ENCODE data around the gene MAP10. TPM values are rescaled to one million over a fixed set of nuclear protein-coding genes. Genes with fewer than 3 reads are reported as not detected.

MAP10 gene
- total RNA-seq, 2 donors from 2014 or later: 1.7 to 2.1 TPM

DNA sequence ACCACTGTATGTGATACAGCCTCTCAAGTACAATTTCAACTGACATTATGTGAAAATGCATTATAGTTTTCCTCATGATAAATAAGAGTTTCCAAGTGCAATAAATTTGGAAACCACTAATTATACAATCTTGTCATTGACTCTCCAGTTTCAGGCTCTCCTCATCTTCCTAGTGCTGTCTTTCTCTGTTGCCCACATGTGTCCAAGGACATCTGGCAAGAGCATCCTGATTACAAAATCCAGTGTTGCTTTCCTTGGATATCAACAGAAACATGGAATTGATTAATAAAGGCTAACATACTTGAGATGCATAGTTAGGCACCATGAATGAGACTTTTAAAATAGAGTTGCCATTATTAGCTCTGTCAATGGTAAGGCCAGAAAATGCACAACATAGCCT is 15.6 kb upstream of the MAP10 start:
- DNase-seq (no peak), ATAC-seq (no peak)
- intact Hi-C loops (cut with DNase I, micrococcal nuclease): loop anchor here in 1 of 2 donors (5.0 kb wide), 1 partner anchor 152 kb away; no protein-coding TSS in a partner anchor

DNA sequence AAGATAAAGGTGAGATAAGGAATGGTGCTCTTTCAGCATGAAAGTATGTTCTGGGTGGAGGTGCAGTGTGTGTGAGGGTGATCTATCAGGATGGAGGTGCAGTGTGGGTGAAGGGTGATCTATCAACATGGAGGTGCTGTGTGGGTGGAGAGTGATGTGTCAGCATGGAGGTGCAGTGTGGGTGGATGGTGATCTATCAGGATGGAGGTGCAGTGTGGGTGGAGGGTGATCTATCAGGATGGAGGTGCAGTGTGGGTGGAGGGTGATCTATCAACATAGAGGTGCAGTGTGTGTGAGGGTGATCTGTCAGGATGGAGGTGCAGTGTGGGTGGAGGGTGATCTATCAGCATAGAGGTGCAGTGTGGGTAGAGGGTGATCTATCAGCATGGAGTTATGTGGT is 12.3 kb upstream of the MAP10 start:
- intact Hi-C loops (cut with DNase I, micrococcal nuclease): loop anchor here in 1 of 2 donors (5.0 kb wide), 1 partner anchor 156 kb away; no protein-coding TSS in a partner anchor

DNA sequence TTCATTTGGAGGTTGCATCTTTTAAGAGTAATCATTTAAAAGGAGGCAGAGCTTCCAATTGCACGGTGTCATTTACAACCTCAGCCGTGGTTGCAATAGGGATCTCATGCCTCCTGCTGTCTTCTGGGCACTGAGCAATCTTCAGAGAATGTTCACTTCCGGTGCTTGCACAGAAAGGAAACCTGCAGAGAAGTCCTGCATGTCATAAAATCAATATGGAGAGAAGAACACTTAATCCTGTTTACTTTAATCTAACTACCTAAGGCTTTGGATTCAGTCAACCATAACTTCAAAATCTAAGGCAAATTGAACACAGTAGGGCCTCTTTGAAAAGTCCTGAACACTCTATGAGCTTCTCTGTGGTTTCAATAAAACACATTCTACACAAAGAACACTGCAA is 11.3 kb upstream of the MAP10 start:
- intact Hi-C loops (cut with DNase I, micrococcal nuclease): loop anchor here in 1 of 2 donors (5.0 kb wide), 1 partner anchor 157 kb away; no protein-coding TSS in a partner anchor
- peak; percentile 98 for ATAC-seq
- DNase-seq: peak in 1 of 2 donors; percentile 34

More for the DNA sequence above, 12.3 kb upstream of the MAP10 start:
- DNase-seq: no peak
- ATAC-seq: no peak

DNA sequence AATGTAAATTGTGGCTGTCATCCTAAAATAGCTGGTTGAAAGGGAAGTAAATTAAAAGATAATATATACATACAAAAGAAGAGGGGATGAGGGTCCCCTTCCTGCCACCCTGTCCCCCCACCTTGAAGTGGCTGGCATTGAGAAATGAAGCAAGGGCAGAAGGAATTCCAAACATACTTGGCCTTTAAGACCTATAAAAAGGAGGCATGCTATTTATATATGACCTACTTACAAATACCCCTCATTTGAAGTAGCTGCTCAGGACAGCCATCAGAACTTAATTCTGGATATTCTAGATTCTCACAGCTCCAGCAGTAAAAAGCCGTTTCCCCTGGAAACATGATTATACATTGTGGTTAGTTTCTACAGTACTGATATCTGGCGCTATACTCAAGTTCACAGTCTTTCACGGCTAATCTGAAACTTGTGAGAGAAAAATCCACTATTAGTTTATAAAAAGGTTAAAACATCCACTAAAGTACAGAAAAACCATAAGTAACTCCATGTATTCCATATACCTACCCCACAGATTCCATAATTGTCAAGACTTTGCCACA is 9.6 kb upstream of the MAP10 start:
- intact Hi-C loops (cut with DNase I, micrococcal nuclease): no loop called here
- DNase-seq: no peak
- no peak for ATAC-seq

DNA sequence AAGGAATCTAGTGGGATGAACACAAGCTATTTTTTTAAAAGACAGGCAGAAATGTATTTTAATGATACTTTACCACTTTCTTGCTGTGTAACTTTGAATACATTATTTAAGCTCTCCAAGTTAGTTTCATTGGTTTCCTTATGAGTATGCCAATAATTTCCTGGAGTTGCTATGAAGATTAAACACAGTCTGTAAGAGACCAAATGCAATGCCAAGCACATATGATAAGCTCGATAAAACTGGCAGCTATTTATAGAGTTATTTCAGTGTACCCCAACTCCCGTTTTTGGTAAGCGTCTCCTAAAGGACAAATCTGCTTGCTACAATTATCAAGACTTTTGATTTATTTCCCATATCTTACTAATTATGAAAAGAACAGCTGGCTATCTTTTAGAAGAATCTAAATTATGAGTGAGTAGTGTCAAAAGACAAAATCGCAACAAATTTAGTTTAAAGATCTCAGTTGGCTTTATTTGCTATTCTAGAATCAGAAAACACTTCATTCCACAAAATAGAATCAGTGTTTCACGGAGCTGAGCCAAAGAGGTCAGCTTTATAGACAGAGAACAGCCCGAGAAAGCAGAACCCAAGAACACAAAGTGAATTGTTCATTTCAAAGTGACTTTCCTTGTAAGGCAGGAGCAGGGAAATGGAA is 7.2 kb upstream of the MAP10 start:
- intact Hi-C loops (cut with DNase I, micrococcal nuclease): no loop called here
- DNase-seq (no peak), ATAC-seq (no peak)

DNA sequence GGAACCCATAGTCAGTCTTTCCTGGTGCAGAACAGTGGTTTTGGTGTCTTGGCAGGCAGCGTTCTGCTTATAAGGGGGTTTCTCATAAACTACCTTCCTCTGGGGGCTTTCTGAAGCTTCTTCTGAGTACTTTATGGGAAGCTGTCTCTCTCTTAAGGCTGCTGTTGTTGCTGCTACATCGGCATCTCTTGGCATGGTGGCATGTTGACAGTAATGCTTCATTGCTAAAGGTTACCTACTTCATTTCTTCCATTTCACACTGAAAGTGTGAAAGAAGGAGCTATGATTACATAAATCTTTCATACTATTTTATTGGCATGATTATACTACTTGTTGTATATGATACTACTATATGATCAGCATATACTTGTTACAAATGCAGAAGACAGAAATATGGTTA is 6.3 kb upstream of the MAP10 start:
- intact Hi-C loops (cut with DNase I, micrococcal nuclease): no loop called here
- no peak for DNase-seq
- ATAC-seq: no peak

DNA sequence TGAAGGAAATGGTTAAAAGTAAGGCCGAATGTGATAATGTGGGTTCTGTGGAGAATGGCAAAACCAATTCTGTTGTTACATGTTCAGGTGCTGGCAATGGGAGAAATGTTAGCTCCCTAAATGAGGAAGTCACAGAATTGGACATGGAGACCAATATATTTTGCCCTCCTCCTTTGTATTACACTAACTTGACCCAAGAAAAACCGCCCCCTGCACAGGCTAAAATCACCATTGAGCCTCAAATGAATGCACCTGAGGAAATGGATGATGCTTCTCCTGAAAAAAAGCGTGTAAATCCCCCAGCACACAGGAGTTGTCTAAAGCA is 932 bp downstream of the MAP10 start:
- ATAC-seq (peak; percentile 10), DNase-seq (no peak)
- intact Hi-C loops (cut with DNase I, micrococcal nuclease): no loop called here

DNA sequence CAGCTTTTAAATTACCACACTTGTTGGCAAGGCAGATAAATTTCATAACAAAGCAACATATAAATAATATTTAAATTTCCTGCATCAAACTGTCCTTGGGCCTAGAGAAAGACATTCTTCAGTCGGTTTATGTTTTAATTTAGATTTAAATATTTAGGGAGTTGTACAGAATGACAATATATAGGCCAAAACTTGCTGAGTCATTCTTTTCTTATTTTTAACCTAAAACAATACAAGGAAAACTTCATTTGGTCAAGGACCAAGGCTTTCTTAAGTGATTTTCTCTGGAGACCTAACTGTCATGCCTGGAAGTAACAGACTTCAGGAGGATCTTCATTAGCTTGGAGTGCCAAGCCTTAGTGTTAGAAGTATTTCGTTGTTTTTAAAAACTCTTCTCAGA is 5.6 kb downstream of the MAP10 start:
- no peak for ATAC-seq
- intact Hi-C loops (cut with DNase I, micrococcal nuclease): no loop called here

DNA sequence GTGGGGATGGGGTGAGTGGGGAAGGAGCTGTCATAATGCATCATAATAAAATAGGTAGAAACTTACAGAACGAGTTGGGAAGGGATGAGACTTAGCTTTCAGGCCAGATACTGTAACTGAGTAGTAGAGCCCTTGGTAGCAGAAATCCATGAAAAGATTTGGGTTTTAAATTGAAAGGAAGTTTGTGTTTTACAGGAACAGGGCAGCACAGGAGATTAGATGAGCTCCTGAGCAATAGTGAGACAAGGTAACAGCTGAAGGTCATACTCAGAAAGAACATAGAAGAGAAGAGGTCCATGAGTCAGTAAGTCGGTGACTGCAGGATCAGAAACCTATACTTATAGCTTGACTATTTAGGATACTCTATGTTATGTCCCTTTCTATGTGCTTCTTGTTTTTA is 7.3 kb downstream of the MAP10 start:
- intact Hi-C loops (cut with DNase I, micrococcal nuclease): no loop called here
- DNase-seq: no peak
- ATAC-seq: no peak

More for the DNA sequence above, 5.6 kb downstream of the MAP10 start:
- no peak for DNase-seq

DNA sequence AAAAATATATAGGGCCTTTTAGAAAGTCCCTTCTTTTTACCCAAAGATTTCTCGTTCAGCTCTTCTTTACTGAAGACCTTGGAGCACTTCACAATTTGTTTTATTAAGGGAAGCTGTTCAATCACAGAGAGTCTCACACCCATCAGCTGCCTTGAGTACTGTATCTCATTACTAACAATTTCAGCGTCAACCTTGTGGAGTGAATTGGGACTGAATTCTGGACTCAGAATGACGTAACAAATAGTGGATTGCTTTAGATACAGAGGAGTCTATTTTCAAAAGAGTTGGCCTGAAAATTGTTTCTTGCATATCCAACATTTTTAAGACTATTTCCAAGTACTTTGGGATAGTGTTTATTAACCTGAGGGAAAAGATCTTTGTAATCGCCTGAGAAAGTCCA is 7.9 kb downstream of the MAP10 start:
- intact Hi-C loops (cut with DNase I, micrococcal nuclease): no loop called here
- DNase-seq (no peak), ATAC-seq (no peak)

DNA sequence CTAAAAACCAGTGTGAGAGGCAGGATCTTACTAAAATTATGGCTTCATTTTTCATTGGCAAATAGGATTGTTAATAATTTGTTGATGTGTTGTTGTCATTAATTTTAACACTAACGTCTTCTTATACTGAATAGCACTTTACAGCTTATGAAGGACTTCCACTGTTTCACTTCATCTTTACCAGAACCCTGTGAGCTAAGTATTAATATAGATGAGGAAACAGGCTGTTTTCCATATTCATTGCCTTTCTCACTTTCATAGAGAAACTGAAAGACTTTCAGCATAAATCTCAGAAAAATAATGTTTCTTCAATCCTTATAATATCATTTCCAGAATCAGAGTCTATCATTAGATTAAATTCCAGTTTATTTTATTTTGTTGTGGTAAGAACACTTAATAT is 8.5 kb downstream of the MAP10 start:
- no peak for ATAC-seq
- no peak for DNase-seq
- intact Hi-C loops (cut with DNase I, micrococcal nuclease): no loop called here

DNA sequence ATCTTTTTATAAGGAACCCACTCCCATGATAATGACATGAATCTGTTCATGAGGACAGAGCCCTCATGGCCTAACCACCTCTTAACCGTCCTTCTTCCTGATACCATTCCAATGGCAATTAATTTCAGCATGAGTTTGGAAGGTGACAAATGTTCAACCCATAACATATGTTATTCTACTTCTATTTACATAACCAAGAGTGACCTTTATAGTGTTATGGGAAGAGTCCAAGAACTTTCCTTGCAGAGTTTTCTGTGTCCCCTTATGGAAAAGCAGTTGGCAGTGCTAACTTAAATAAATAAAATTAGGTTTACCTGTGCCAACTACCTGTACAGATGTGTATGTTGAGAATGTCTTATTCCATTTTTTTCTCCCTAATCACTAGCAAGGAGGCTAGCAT is 11.1 kb downstream of the MAP10 start:
- peak; percentile 66 for ATAC-seq
- intact Hi-C loops (cut with DNase I, micrococcal nuclease): no loop called here
- DNase-seq: no peak

DNA sequence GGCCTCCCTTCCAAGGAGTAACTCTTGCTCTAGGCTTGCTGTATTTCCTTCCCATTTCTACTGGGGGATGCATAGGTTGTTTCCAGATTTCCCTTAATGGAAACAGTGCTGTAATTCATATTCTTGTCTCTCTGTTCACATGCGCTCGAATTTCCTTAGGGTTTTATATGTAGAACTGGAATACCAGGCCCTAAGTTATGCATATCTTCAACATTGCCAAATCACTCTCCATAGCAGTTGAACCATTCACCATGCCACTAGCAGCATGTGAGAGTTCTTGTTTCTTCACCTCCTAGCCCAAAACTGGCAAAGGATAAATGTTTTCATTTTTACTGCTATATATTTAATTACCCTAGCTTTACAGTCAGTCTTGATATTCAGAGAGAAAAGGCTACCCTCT is 12.8 kb downstream of the MAP10 start:
- DNase-seq (no peak), ATAC-seq (no peak)
- intact Hi-C loops (cut with DNase I, micrococcal nuclease): no loop called here

DNA sequence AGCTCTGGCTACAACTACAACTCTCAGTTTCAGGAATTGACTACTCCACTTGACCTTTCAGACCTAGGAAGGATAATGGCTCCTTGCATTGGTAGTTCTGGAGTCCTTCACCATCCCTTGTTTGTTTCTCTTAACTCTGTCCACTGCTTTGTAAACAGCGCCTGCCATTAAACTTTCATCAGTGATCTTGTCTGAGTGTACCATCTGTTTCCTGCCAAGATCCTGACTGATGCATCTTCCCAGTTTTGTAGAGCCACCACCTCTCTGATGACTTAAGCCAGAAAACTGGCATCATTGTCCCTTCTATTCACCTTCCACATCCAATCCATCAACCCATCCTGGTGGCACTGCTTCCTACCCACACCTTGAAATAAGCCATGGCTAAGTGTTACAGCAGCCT is 15.2 kb downstream of the MAP10 start:
- DNase-seq: no peak
- intact Hi-C loops (cut with DNase I, micrococcal nuclease): no loop called here
- no peak for ATAC-seq

DNA sequence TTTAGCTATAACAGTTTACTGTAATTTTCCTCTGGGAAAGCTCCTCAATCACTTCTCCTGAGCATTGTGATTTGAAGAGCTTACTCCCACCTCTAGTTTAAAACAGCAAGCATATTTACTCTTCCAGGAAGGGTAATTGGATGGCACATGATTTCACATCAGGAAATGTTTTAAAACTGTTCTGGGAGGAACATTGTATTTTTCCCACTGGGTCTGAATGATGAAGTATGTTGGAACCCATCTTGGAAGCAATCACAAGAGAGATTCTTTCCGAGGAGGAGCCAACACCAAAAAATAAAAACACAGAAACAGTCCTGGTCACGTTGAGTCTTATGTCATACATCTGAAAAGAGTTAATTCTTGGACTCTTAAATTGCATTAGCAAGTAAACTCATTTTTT is 17.3 kb downstream of the MAP10 start:
- DNase-seq: no peak
- no peak for ATAC-seq
- intact Hi-C loops (cut with DNase I, micrococcal nuclease): no loop called here

DNA sequence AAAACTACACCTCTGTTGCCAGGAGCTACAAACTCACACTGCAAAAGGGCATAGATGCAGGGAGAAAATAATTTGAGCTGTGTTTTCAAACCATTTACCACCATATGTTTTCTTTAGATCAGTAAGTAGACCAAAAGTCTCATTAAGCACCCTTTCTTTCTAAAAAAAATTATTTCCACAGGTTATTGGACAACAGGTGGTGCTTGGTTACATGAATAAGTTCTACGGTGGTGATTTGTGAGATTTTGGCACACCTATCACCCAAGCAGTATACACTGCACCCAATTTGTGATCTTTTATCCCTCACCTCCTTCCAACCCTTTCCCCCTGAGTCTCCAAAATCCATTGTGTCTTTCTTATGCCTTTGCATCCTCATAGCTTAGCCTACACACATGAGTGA is 21.1 kb downstream of the MAP10 start:
- intact Hi-C loops (cut with DNase I, micrococcal nuclease): no loop called here
- ATAC-seq: no peak

DNA sequence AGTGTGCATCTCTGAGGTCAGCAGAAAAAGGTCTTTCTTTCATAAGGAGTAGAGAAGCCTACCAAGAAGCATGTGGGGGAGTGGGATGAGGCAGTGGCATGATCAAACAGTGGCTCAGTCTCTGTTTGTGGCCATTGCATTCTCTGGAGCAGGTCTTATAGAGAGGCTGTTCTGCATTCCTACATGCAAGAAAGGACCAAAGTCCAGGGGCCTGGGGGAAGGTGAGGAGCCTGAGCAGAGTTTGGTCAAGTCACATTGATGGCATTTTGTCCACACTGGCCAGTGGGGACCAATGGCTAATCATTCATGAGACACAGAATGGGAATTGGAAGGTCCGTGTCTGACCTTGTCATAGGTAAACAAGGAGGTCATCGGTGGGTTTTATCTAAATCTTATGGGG is 25.4 kb downstream of the MAP10 start:
- DNase-seq (no peak), ATAC-seq (no peak)
- intact Hi-C loops (cut with DNase I, micrococcal nuclease): no loop called here

More for the DNA sequence above, 21.1 kb downstream of the MAP10 start:
- DNase-seq: no peak

DNA sequence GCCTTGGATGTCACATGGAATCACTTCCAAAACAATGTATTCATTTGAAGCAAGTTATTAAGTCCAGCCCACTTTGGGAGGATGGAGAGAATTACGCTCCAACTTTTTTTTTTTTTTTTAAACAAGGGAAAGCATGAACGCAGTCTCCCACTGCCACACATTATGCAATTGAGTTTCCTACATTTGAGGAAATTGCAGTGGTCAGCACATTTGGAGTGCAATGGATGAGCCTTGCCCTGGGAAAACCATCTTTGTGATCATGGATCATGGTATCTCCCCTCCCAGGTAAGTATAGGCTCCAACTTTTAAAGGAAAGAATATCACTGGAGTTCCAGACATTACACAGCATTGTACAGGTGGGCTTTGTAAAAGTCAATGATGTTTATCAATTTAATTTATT is 26.7 kb downstream of the MAP10 start:
- ATAC-seq: no peak
- intact Hi-C loops (cut with DNase I, micrococcal nuclease): no loop called here
- DNase-seq: no peak

DNA sequence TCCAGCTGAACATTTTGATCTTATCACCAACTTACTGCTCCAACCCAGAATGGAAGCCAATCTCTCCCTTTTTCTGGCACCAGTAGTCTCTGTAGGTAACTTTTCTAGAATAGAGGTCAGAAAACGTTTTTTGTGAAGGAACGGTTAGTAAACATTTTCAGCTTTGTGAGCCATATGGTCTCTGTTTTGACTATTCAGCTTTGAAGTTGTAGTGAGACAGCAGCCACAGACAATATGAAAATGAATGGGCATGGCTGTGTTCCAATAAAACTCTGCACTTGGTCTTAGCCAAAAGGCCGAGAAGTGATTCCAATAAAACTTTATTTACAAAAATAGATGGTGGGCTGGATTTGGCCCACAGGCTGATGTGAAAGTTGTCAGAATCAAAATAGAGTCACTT is 28.9 kb downstream of the MAP10 start:
- ATAC-seq (no peak), DNase-seq (no peak)
- intact Hi-C loops (cut with DNase I, micrococcal nuclease): no loop called here

DNA sequence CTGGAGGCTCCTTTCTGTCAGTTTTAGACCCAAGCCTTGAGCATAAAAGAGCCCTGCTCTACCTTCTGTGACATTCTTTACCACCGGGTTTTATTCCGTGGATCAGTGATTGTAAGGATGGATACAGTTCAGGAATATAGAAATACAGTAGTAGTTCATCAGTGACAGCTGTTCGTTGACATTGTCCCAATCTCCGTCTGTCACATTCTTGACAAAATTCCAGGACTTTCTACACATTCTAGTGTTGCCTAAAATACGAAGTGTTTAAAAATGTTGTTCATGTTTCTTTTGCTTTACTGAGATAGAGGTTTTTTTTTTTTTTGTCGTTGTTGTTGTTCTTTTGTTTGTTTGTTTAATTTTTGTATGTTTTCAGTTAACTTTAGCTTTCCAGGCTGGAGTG is 29.9 kb downstream of the MAP10 start:
- DNase-seq: no peak
- no peak for ATAC-seq
- intact Hi-C loops (cut with DNase I, micrococcal nuclease): no loop called here

DNA sequence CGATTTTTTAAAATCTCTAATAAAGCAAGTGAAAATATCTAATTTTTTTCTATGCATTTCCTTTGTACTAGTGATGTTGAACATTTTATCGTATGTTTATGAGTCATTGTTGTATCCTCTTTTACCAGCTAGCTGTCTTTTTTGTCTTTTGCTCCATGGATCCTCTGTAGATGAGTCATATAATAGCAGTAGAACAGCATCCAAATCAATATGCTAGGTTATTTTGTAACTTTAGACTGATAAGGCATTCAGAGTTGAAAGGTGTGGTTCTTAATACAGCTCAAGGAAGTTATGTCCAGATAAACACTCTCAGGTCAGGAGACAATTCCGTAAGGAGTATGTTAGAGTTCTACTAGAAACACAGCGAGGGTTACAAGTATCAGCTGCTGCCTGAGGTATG is 31.9 kb downstream of the MAP10 start:
- ATAC-seq (peak; percentile 99), DNase-seq (no peak)
- intact Hi-C loops (cut with DNase I, micrococcal nuclease): no loop called here

All from left colon (tissue), 2 donors.